K562 (cell line): ENCODE results near the gene KIF12. TPM values are rescaled to one million over a fixed set of nuclear protein-coding genes. Genes with fewer than 3 reads are reported as not detected.

Experiments
- ATAC-seq: fragments of 200-7000 bp; cut with Tn5 transposase; 3 replicates; pipeline ENCODE4 v1.9.1; 2020; ENCODE audit warnings: moderate library complexity
- BruUV-seq: library from RNA; stranded (reverse); fragments of 400-500 nt; replicated peaks from 2 replicates; lab custom pipeline; 2021; lab: Mats Ljungman, UMichigan
- CTCF ChIA-PET: fragments of 300-600 bp; formaldehyde crosslinking; extraction: SDS; loops from one replicate; lab custom pipeline; 2021; ENCODE audit warnings: low intra/inter-chr PET ratio; lab: Yijun Ruan, JAX
- POLR2A ChIA-PET: fragments of 300-600, 350-650 bp; sonication (Branson Sonifier 250); formaldehyde crosslinking; extraction: SDS; loops from one replicate; lab custom pipeline; 2021; ENCODE audit warnings: antibody characterized with exemption, inconsistent platforms; lab: Yijun Ruan, JAX
- DNase-seq, 4 experiments: peaks; one replicate each; pipeline versions ENCODE4 v3.0.0 to v3.0.0-alpha.2; 2011 to 2018; ENCODE audit warnings: low spot score in 3 of 4, mixed read lengths in 3 of 4; ENCODE audit errors: extremely low read depth in 1 of 4
- FAIRE-seq: peaks from 2 replicates; lab custom pipeline; 2011; peaks lifted over from hg19 to GRCh38; lab: Jason Lieb, UNC
- H2AFZ ChIP-seq: 2 replicates; pipeline ENCODE4 v1.6.0; 2011; ENCODE audit warnings: low read depth, low read length, control low read depth, inconsistent platforms
- H3K27ac ChIP-seq: fragments of 200-600 bp; 3 replicates; pipeline ENCODE4 v1.8.0; 2011; ENCODE audit warnings: low read depth, mild to moderate bottlenecking, control low read depth, inconsistent platforms, low read length, moderate library complexity, mixed read lengths; ENCODE audit errors: extremely low read depth
- H3K27me3 ChIP-seq, 2 experiments: fragments of 300-600 bp in 1 of 2; 2 replicates in 1 of 2; 3 replicates in 1 of 2; pipeline versions ENCODE4 v1.6.0 to v1.8.0; 2011; ENCODE audit warnings: inconsistent platforms in 2 of 2, low read length in 2 of 2, mild to moderate bottlenecking in 1 of 2, mixed read lengths in 1 of 2, moderate library complexity in 1 of 2; ENCODE audit not compliant: control insufficient read depth in 2 of 2, insufficient read depth in 2 of 2
- H3K36me3 ChIP-seq: fragments of 300-600 bp; 3 replicates; pipeline ENCODE4 v1.8.0; 2011; ENCODE audit warnings: mild to moderate bottlenecking, low read length, inconsistent platforms; ENCODE audit not compliant: control insufficient read depth, insufficient read depth
- H3K4me1 ChIP-seq, 2 experiments: fragments of 200-600 bp in 1 of 2; replicated peaks in 1 of 2; 2 replicates in 1 of 2; 3 replicates in 1 of 2; pipeline versions ENCODE4 v1.5.1 to v1.8.0; 2011; ENCODE audit warnings: inconsistent platforms in 2 of 2, low read length in 2 of 2, mild to moderate bottlenecking in 1 of 2, mixed read lengths in 1 of 2, moderate library complexity in 1 of 2; ENCODE audit not compliant: control insufficient read depth in 2 of 2, insufficient read depth in 2 of 2
- H3K4me2 ChIP-seq: 2 replicates; pipeline ENCODE4 v1.6.1; 2011; ENCODE audit warnings: low read length, control low read depth, inconsistent platforms, mixed read lengths; ENCODE audit not compliant: insufficient read depth
- H3K4me3 ChIP-seq: fragments of 200-600 bp; sonication (generic), shearing (Covaris generic); 2 replicates; pipeline ENCODE4 v1.5.1; 2016; ENCODE audit warnings: control low read depth, inconsistent platforms
- H3K79me2 ChIP-seq: fragments of 200-600 bp; 3 replicates; pipeline ENCODE4 v1.8.0; 2011; ENCODE audit warnings: low read length, inconsistent platforms; ENCODE audit not compliant: control insufficient read depth, insufficient read depth
- H3K9ac ChIP-seq, 2 experiments: 2 replicates each; pipeline versions ENCODE4 v1.6.0 to v1.6.1; 2011; ENCODE audit warnings: low read depth in 2 of 2, low read length in 2 of 2, control low read depth in 1 of 2, inconsistent platforms in 1 of 2, mild to moderate bottlenecking in 1 of 2, mixed read lengths in 1 of 2; ENCODE audit not compliant: insufficient read depth in 1 of 2
- H3K9me1 ChIP-seq: one replicate; pipeline ENCODE4 v1.6.0; 2011; ENCODE audit warnings: inconsistent platforms, mild to moderate bottlenecking, low read length, moderate library complexity; ENCODE audit not compliant: control insufficient read depth, insufficient read depth
- H3K9me3 ChIP-seq: replicated peaks from 2 replicates; pipeline ENCODE4 v1.5.1; 2011; ENCODE audit warnings: low read depth, low read length, inconsistent platforms; ENCODE audit not compliant: control insufficient read depth, insufficient read depth
- H4K20me1 ChIP-seq: replicated peaks from 2 replicates; pipeline ENCODE4 v1.6.1; 2011; ENCODE audit warnings: low read length, inconsistent platforms, mixed read lengths; ENCODE audit not compliant: control insufficient read depth, insufficient read depth
- CBX1 ChIP-seq: sonication (generic); IDR thresholded peaks from 2 replicates; pipeline ENCODE4 v1.6.1; 2016; ENCODE audit warnings: antibody characterized with exemption, low read depth, mild to moderate bottlenecking
- COPS2 ChIP-seq: fragments of 450-650 bp; conservative IDR thresholded peaks from 2 replicates; pipeline ENCODE4 v1.6.1; 2016; ENCODE audit warnings: mild to moderate bottlenecking, moderate library complexity
- CREBBP ChIP-seq: IDR thresholded peaks from one replicate; pipeline ENCODE4 v1.6.1; 2012; ENCODE audit warnings: low read depth, mild to moderate bottlenecking, control low read depth, inconsistent platforms, low read length
- ELF1 ChIP-seq: fragments of 200-800 bp; sonication (Bioruptor generic); IDR thresholded peaks from 2 replicates; pipeline ENCODE4 v1.6.1; 2016; ENCODE audit warnings: missing genetic modification characterization, missing compliant biosample characterization
- FOXP4 ChIP-seq: sonication (generic); formaldehyde crosslinking; IDR thresholded peaks from 2 replicates; pipeline ENCODE4 v1.8.0; 2022; ENCODE audit warnings: mild to moderate bottlenecking, missing genetic modification reagents, borderline replicate concordance
- HBP1 ChIP-seq: fragments of 450-650 bp; formaldehyde crosslinking; IDR thresholded peaks from 2 replicates; pipeline ENCODE4 v1.4.0; 2022; ENCODE audit warnings: missing genetic modification characterization
- HEY1 ChIP-seq: fragments of 250-450 bp; sonication (Bioruptor Pico); IDR thresholded peaks from 2 replicates; pipeline ENCODE4 v1.5.0; 2020; ENCODE audit warnings: mild to moderate bottlenecking, moderate library complexity, borderline replicate concordance
- HIVEP1 ChIP-seq: fragments of 250-450 bp; sonication (Bioruptor Pico); IDR thresholded peaks from 2 replicates; pipeline ENCODE4 v1.4.0; 2020; ENCODE audit warnings: mild to moderate bottlenecking
- KLF1 ChIP-seq: fragments of 450-650 bp; IDR thresholded peaks from 2 replicates; pipeline ENCODE4 v1.6.1; 2016; ENCODE audit warnings: missing genetic modification characterization, missing compliant biosample characterization
- MBD2 ChIP-seq: sonication (generic); IDR thresholded peaks from 2 replicates; pipeline ENCODE4 v1.6.1; 2016; ENCODE audit warnings: low read depth, borderline replicate concordance
- PURB ChIP-seq: sonication (generic); formaldehyde crosslinking; IDR thresholded peaks from 2 replicates; pipeline ENCODE4 v1.9.0; 2021; ENCODE audit warnings: low read depth, mild to moderate bottlenecking, missing genetic modification reagents
- SFPQ ChIP-seq: fragments of 200-400 bp; formaldehyde crosslinking; IDR thresholded peaks from 2 replicates; pipeline ENCODE4 v1.6.1; 2017; ENCODE audit warnings: mild to moderate bottlenecking, low read depth, low read length, moderate library complexity
- SMARCC2 ChIP-seq: fragments of 450-650 bp; IDR thresholded peaks from 2 replicates; pipeline ENCODE4 v1.6.1; 2017; ENCODE audit warnings: antibody characterized with exemption, moderate library complexity, mild to moderate bottlenecking, low read depth
- SNIP1 ChIP-seq: fragments of 450-650 bp; IDR thresholded peaks from 2 replicates; pipeline ENCODE4 v1.7.1; 2017; ENCODE audit warnings: low read depth, mild to moderate bottlenecking
- SRSF3 ChIP-seq: fragments of 200-400 bp; formaldehyde crosslinking; IDR thresholded peaks from 2 replicates; pipeline ENCODE4 v1.6.1; 2016; ENCODE audit warnings: mild to moderate bottlenecking, low read length, moderate library complexity; ENCODE audit not compliant: insufficient read depth
- TFAP4 ChIP-seq: sonication (generic); formaldehyde crosslinking; IDR thresholded peaks from 2 replicates; pipeline ENCODE4 v1.8.0; 2022; ENCODE audit warnings: missing genetic modification reagents, mild to moderate bottlenecking, moderate library complexity, borderline replicate concordance
- ZSCAN29 ChIP-seq: fragments of 450-650 bp; IDR thresholded peaks from 2 replicates; pipeline ENCODE4 v1.6.1; 2017
- WGBS: fragments of 100-300 bp; shearing (Covaris generic); methylation state at CpG from one replicate; pipeline ENCODE4 v1.1.6; 2016; ENCODE audit warnings: low coverage, mixed read lengths; ENCODE audit not compliant: insufficient coverage; ENCODE audit errors: missing lambda C conversion rate; 5-methylcytosine and 5-hydroxymethylcytosine counted together
- in situ Hi-C: fragments of 300-500 bp; cut with MboI; formaldehyde crosslinking; loops from 4 replicates; pipeline ENCODE4 v1.15.0; 2018; ENCODE audit warnings: inconsistent platforms, mixed read lengths
- intact Hi-C: fragments of 100-400 bp; cut with micrococcal nuclease; formaldehyde crosslinking; loops from 2 replicates; pipeline ENCODE4 v1.14.2; 2022
- polyA plus RNA-seq, 8 experiments: library from polyadenylated mRNA; depleted of rRNA in 4 of 8; stranded (reverse) in 5 of 8; unstranded in 3 of 8; fragments of >200 nt; fragmentation: Nextera tagmentation in 2 of 8; fragmentation: Illumina TruSeq in 1 of 8; extraction: Ambion mirVana in 2 of 8; extraction: Trizol in 1 of 8; gene quantifications; 2 replicates each; pipeline versions ENCODE4 v1.2.1 to v1.2.3, GENCODE V29; 2011 to 2014; ENCODE audit warnings: inconsistent platforms in 1 of 8, missing spikeins in 1 of 8
- total RNA-seq, 7 experiments: library from RNA; depleted of rRNA in 6 of 7; stranded (reverse); fragments of >200 nt in 6 of 7; fragmentation: Illumina TruSeq in 2 of 7; extraction: Trizol in 2 of 7; gene quantifications; 2 replicates each; pipeline versions ENCODE4 v1.2.1 to v1.2.3, GENCODE V29; 2011 to 2021; ENCODE audit warnings: low replicate concordance in 1 of 7

The KIF12 gene
- total and polyA plus RNA-seq, 9 of the 15 experiments (the other 6 are each of a cell fraction or from before 2014, with no cell fraction given) = not detected

- ChIA-PET CTCF (no interaction called here), POLR2A (interaction anchor here (0.6 to 1.6 kb wide), 3 partner anchors 10 to 46 kb away, joined by 3 to 4 read pairs (median 3); no protein-coding TSS in a partner anchor)
- H3K9me3 ChIP-seq = no peaks in the 10 kb centered on the region
- FAIRE-seq (no peak), ATAC-seq (no peak), DNase-seq (no peak)
- WGBS = 0% methylated on average over 10 of the region's 12 CpGs
- no peaks in the 10 kb centered on the region for H4K20me1 ChIP-seq
- H3K27me3 ChIP-seq = peaks cover 14 to 47% of the 10 kb centered on the region in 2 experiments; a peak in 3 of 5 replicates
- BruUV-seq = no TSS peak
- H3K4me3 ChIP-seq = no peak overlapping the region
- H3K9ac ChIP-seq = no peak overlapping the region; a peak in 1 of 4 replicates
- no peaks in the 10 kb centered on the region for H3K36me3 ChIP-seq
- H2AFZ ChIP-seq = no peak overlapping the region
- in situ Hi-C loops (no loop called here), intact Hi-C loops (no loop called here)
- no peak overlapping the region for H3K4me2 ChIP-seq
- no peak overlapping the region for H3K27ac ChIP-seq
- H3K9me1 ChIP-seq = no peaks in the 10 kb centered on the region
- H3K79me2 ChIP-seq = no peaks in the 10 kb centered on the region
- no peaks in the 10 kb centered on the region for H3K4me1 ChIP-seq
- TF ChIP-seq ZSCAN29 (no peak), TFAP4 (CRISPR knock-in tag) (no peak), HIVEP1 (CRISPR knock-in tag) (no peak), PURB (CRISPR knock-in tag) (no peak), SRSF3 (no peak), ELF1 (tag) (no peak), FOXP4 (no peak), CBX1 (no peak), SFPQ (no peak), HBP1 (CRISPR knock-in tag) (no peak), HEY1 (CRISPR knock-in tag) (no peak), CREBBP (no peak), SNIP1 (no peak), COPS2 (no peak), SMARCC2 (no peak), MBD2 (no peak), KLF1 (tag) (no peak)
Observed at GRCh38 chr9:114116126-114116747, 17.1 kb upstream of the KIF12 start.
